Activated T-cell treated with anti-CD3 and anti-CD28 coated beads, Interleukin-2, amount 50 U/mL, for 4 hours (primary cell): ENCODE data around the gene ARGLU1. TPM values are rescaled to one million over a fixed set of nuclear protein-coding genes. Genes with fewer than 3 reads are reported as not detected.

ENCODE experiments used
- ATAC-seq, 2 donors: fragments of 200-7000 bp; cut with Tn5 transposase; one replicate each; pipeline ENCODE4 v1.10.0; 2021
- DNase-seq: peaks from one replicate; pipeline ENCODE4 v3.0.0-alpha.2; 2020
- H3K27me3 Mint-ChIP-seq: one replicate; pipeline ENCODE4 v1.8.0; 2021; ENCODE audit warnings: low read depth, mixed read lengths
- H3K36me3 Mint-ChIP-seq: one replicate; pipeline ENCODE4 v1.8.0; 2022; ENCODE audit warnings: mixed read lengths; ENCODE audit not compliant: insufficient read depth
- H3K4me1 Mint-ChIP-seq: one replicate; pipeline ENCODE4 v1.8.0; 2021; ENCODE audit warnings: low read depth, mixed read lengths
- H3K4me3 Mint-ChIP-seq: one replicate; pipeline ENCODE4 v1.8.0; 2021; ENCODE audit warnings: mild to moderate bottlenecking, moderate library complexity, mixed read lengths
- H3K9me3 Mint-ChIP-seq: one replicate; pipeline ENCODE4 v1.8.0; 2021; ENCODE audit warnings: mixed read lengths
- total RNA-seq, 3 donors: library from RNA; stranded (reverse); gene quantifications; one replicate each; pipeline ENCODE4 v1.2.1, GENCODE V29; 2021

ARGLU1 gene
- total RNA-seq, 3 donors from 2014 or later, result 71.9 to 78.9 (median 73.2) TPM

DNA sequence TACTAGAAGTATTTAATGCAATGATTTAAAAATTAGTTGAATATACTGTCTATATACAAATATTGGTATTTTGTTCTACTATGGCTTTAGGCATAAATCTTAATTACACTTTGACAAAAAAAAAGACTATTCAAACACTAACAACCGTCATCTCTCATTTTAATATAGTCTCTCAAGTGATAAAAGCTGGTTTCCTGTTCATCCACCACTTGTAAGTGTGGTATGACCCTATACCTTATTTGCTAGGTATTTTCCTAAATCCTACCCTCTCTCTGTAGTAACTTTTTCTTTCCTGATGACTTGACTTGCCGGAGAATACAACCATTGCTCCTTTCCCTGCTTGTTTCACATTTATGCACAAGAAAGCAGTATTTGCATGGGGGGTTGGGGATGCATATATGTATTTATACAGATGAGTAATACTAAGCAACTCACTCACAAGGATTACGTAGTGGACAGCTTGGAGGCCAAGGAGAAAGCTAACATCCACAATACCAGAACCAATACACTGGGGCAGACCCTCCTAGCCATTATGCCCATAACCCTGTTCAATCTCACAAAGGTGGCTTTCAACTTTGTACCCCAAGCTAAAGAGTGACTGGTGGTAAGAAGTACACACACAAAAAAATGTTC lies 19.8 kb downstream of the ARGLU1 start:
- ATAC-seq (no peak), DNase-seq (no peak)
- H3K4me1 Mint-ChIP-seq, result peaks cover 28% of the 10 kb centered on the region
- H3K9me3 Mint-ChIP-seq, result no peaks in the 10 kb centered on the region
- peaks cover 29% of the 10 kb centered on the region for H3K36me3 Mint-ChIP-seq
- H3K4me3 Mint-ChIP-seq, result no peak overlapping the region
- no peaks in the 10 kb centered on the region for H3K27me3 Mint-ChIP-seq

- peaks cover 6% of the 10 kb centered on the region for H3K36me3 Mint-ChIP-seq
- H3K4me1 Mint-ChIP-seq, result no peaks in the 10 kb centered on the region
- DNase-seq, result no peak
- H3K9me3 Mint-ChIP-seq, result no peaks in the 10 kb centered on the region
- no peak overlapping the region for H3K4me3 Mint-ChIP-seq
- no peaks in the 10 kb centered on the region for H3K27me3 Mint-ChIP-seq
- no peak for ATAC-seq
These were observed 26.1 kb downstream of the ARGLU1 start for GRCh38 chr13:106541826-106542225.

DNA sequence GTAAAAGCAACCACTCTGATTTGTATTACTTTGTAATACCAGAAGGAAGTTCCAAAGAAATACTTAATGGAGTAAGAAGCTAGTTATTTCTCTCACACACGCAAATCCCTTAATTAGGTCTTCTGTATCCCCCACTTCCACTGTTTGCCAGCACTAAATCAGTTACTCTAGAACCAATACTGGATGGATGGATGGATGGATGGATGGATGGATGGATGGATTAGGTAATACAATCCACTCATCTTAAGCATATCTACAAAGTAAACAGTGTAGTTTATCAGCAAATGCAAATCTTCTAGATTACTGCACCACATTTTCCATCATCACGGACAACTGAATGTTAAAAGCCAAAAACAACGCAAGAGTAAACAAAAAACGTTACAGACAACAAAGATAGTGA lies 27.3 kb downstream of the ARGLU1 start:
- peaks cover 6% of the 10 kb centered on the region for H3K36me3 Mint-ChIP-seq
- peaks cover 4% of the 10 kb centered on the region for H3K4me1 Mint-ChIP-seq
- no peaks in the 10 kb centered on the region for H3K9me3 Mint-ChIP-seq
- ATAC-seq, result no peak
- no peak overlapping the region for H3K4me3 Mint-ChIP-seq
- DNase-seq, result no peak
- H3K27me3 Mint-ChIP-seq, result no peaks in the 10 kb centered on the region

DNA sequence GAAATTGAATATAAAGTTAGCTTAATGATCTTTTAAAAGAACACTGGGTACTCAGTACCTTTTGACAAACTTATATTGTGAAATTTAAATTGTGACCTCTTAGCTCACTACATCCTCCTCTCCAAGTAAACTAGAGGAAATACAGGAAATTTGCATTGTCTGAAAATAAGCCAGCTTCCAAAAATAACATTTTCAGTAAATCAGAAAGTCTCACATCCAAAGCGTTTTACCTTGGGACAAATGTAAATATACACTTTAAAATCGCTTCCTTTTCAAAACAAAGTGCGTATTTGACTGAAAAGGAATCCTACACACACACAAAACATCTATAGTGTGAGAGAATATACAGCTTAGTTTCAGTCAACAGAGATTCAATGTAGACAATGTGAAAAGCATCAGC lies 30.4 kb downstream of the ARGLU1 start:
- H3K4me3 Mint-ChIP-seq, result no peak overlapping the region

GRCh38 chr13:106536244-106537034 lies 31.5 kb downstream of the ARGLU1 start:
- peaks cover 22% of the 10 kb centered on the region for H3K27me3 Mint-ChIP-seq
- DNase-seq (peak; percentile 91), ATAC-seq (peak; percentile 38)
- H3K36me3 Mint-ChIP-seq, result peaks cover 5% of the 10 kb centered on the region
- peaks cover 19% of the 10 kb centered on the region for H3K4me1 Mint-ChIP-seq
- H3K9me3 Mint-ChIP-seq, result no peaks in the 10 kb centered on the region
- peak overlapping the region; percentile 80 for H3K4me3 Mint-ChIP-seq

More for the DNA sequence above, 30.4 kb downstream of the ARGLU1 start:
- Mint-ChIP-seq H3K36me3 (peaks cover 6% of the 10 kb centered on the region), H3K4me1 (peaks cover 18% of the 10 kb centered on the region), H3K27me3 (peaks cover 14% of the 10 kb centered on the region), H3K9me3 (no peaks in the 10 kb centered on the region)
- DNase-seq (no peak), ATAC-seq (no peak)

- ATAC-seq, result peak; percentile 96
- peaks cover 19% of the 10 kb centered on the region for H3K4me1 Mint-ChIP-seq
- no peaks in the 10 kb centered on the region for H3K9me3 Mint-ChIP-seq
- peaks cover 25% of the 10 kb centered on the region for H3K27me3 Mint-ChIP-seq
- H3K4me3 Mint-ChIP-seq, result peak within 1 kb of the TSS; percentile 80
- DNase-seq, result peak; percentile 84
- peaks cover 2% of the 10 kb centered on the region for H3K36me3 Mint-ChIP-seq
These were observed 32.2 kb downstream of the ARGLU1 start, which contains the start of gene EFNB2 for GRCh38 chr13:106535552-106536243. EFNB2 (minus strand) TSS chr13:106535662; CDS start chr13:106534964, 698 bp downstream.

DNA sequence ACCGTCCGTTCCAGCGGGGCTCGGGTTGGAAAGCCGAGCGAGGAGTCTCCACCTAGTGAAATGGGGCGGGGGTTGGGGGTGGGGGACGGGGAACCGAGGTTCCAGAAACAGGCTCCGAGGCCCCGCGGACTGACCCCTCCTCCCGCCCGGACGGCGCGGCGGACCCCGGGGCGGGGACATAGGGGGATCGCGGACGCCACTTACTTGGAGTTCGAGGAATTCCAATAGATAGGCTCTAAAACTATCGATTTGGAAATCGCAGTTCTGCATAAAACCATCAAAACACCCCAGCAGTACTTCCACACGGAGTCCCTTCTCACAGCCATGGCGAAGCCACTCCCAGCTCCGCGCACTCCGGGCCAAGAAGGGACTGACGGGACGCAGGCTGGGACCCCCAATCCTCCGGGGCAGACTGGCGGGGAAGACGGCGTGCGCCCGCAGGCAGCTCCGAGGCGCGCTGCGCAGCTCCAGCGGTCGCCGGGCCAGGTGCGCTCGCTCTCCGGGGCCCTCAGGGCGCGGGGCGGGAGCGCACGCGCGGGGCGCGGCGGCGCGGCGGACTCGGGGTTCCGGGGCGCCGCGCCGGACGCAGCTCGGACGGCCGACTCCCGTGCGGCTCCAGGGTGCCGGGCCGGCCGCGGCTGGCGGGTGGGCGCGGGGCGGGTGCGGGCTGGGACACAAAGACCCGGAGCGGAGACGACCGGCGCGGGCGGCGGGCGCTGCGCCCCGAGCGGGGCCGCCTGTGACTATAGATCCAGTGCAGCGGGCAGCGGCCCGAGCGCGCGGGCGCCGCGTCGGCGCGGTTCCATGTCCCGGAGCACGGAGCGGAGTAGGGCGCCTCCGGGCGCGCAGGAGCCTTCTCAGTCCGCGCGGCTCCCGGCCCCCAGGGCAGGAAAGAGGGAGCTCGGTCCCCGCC lies 33.0 kb downstream of the ARGLU1 start:
- DNase-seq (peak; percentile 9), ATAC-seq (peak; percentile 22 to 25)
- no peaks in the 10 kb centered on the region for H3K36me3 Mint-ChIP-seq
- peak overlapping the region; percentile 80 for H3K4me3 Mint-ChIP-seq
- H3K9me3 Mint-ChIP-seq, result no peaks in the 10 kb centered on the region
- peaks cover 33% of the 10 kb centered on the region for H3K27me3 Mint-ChIP-seq
- peaks cover 19% of the 10 kb centered on the region for H3K4me1 Mint-ChIP-seq

- H3K27me3 Mint-ChIP-seq, result peaks cover 41% of the 10 kb centered on the region
These were observed 33.8 kb downstream of the ARGLU1 start for GRCh38 chr13:106533943-106534638.

DNA sequence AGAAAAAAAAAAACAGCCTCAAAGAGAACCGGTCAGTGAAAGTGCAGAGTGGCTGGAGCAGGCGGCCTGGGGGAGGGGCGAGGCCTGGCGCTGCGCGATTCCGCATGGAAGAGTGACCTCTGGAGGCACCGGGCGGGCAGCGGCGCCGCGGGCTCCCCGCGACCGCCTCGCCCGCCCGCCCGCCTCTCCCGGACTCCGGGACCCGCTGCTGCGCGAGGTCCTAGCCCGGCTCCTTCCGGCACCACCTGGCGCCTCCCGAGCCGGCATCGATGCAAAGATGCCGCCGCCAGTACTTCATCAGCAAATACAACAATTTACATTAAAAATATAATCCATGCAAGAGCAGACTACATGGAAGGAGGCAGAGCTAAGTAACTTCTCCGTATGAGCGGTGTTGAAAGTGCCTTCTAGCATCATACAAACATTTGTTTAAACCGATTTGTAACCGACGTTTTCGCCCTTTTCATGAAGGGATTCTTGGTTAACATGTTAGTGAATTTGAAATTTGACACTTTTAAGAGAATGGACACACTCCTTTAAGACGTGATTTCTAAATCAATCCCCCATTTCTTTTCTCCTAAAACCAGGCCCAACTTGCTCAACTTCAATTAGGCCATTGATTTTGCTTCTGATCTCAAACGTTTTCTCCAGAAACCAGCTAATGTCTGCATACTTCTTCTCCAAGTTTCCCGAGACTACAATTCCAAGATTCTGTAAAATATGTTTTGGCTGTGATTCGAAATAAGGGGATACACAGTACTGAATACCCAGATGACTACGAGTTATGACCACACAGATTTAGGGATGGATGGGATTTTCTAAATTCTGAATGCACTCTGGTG lies 34.6 kb downstream of the ARGLU1 start:
- Mint-ChIP-seq H3K4me1 (peaks cover 19% of the 10 kb centered on the region), H3K4me3 (peak overlapping the region; percentile 61), H3K27me3 (peaks cover 42% of the 10 kb centered on the region), H3K9me3 (no peaks in the 10 kb centered on the region), H3K36me3 (no peaks in the 10 kb centered on the region)
- ATAC-seq (no peak), DNase-seq (no peak)

More at GRCh38 chr13:106533943-106534638, 33.8 kb downstream of the ARGLU1 start:
- ATAC-seq, result no peak
- DNase-seq, result peak; percentile 11
- H3K36me3 Mint-ChIP-seq, result no peaks in the 10 kb centered on the region
- no peaks in the 10 kb centered on the region for H3K9me3 Mint-ChIP-seq
- H3K4me1 Mint-ChIP-seq, result peaks cover 19% of the 10 kb centered on the region
- peak overlapping the region; percentile 61 for H3K4me3 Mint-ChIP-seq

DNA sequence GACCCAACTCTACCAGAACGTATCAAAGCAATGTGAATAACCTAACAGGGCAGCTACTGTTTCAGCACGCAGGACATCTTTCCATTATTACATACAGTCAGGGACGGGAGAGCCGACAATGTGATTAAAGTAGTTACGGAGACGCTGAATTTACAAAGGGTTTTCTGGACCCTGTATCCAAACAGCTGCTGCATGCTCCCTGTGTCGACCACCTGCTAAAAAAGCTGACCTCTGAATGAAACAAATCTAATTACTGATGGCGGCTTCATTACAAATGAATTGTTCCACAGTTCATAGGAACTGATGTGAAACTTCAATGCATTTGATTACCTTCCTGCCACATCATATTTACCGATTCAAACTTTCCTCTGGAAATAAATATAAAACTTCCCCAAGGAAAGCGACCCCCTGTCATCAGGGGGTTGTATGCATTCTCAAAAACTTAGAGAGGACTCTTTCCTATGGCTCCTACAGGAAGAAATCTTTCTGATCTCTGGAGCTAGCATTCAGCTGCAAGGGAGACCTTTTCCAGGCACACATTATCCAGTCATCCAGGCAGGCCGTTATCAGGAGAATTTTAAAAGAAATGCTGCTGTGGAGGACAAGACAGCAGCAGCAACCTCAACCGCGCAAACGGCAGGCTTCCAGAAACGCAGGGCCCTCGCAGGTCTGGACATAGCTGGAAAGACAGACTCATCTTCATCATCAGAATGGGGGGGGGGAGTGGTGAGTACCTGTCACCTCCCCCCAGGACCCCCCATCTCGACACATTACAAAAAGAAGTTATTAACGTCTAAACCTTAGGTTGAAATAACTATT lies 35.6 kb downstream of the ARGLU1 start:
- H3K36me3 Mint-ChIP-seq, result no peaks in the 10 kb centered on the region
- no peaks in the 10 kb centered on the region for H3K9me3 Mint-ChIP-seq
- ATAC-seq (no peak), DNase-seq (no peak)
- H3K4me3 Mint-ChIP-seq, result peak overlapping the region; percentile 21
- H3K27me3 Mint-ChIP-seq, result peaks cover 42% of the 10 kb centered on the region
- H3K4me1 Mint-ChIP-seq, result peaks cover 19% of the 10 kb centered on the region

DNA sequence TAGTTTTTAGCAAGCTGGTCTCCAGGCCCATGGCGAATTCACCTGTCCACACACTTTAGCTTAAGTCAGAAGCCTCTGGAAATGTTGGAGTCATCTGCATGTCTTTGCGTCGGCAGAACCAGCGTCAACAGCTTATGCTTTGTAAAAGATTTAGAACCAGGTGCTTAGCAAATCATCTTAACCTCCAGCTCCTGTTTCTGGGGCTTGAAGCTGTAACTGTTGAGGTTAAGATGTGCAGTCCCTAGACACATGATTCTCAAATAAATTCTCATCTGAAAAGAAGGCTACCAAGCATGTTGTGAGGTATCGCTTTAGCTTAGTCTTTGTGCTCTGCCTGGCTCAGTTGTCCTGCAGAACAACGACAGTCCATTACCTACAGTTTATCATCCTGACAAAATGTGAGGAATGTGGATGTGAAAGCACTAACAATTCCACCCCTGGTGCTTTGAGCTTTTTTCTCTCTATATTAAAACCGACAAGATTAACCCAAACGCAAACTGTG lies 36.9 kb downstream of the ARGLU1 start:
- no peak overlapping the region for H3K4me3 Mint-ChIP-seq
- no peaks in the 10 kb centered on the region for H3K36me3 Mint-ChIP-seq
- peaks cover 49% of the 10 kb centered on the region for H3K27me3 Mint-ChIP-seq
- no peak for DNase-seq
- ATAC-seq, result no peak
- H3K4me1 Mint-ChIP-seq, result peaks cover 15% of the 10 kb centered on the region
- H3K9me3 Mint-ChIP-seq, result no peaks in the 10 kb centered on the region
